GM21360 (cell line): ENCODE measurements around the gene DNAH14.
A peak's percentile ranks its signal among the peaks of the same experiment; 100 is the strongest.

ENCODE experiments used
- ATAC-seq: cut with Tn5 transposase; IDR thresholded peaks from one replicate; pipeline ENCODE4 v1.9.1; 2021; ENCODE audit warnings: mild to moderate bottlenecking, moderate library complexity; ENCODE audit not compliant: unreplicated experiment

DNAH14 gene

DNA sequence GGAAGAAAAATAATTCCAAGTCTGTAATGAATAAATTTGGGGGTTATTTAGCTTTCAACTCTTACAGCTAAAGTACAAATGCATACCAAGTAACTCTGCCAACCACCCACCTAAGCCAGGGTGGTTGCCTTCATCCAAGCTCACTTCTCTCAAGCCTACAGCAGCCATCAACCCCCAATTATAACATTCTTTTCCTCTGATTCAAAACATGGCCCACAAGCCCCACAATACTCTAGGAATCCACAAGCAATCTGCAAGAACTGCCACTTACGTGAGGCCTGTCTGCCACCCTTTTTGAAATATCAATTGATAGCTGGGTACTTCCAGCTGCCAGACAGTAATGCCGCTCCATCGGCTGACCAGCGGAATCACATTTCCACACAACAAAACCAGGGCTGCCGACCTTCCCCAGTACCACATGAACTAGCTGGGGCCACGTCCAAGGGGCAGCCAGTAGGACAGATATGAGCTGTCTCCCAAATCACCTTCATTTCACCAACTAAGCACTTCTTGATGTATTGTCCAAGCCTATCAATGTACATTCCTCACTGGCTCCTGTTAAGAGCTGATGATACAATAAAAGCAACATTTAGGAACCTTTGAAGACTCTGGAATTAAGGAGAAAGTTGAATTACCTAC is 495.2 kb downstream of the DNAH14 start:
- ATAC-seq, result no peak

DNA sequence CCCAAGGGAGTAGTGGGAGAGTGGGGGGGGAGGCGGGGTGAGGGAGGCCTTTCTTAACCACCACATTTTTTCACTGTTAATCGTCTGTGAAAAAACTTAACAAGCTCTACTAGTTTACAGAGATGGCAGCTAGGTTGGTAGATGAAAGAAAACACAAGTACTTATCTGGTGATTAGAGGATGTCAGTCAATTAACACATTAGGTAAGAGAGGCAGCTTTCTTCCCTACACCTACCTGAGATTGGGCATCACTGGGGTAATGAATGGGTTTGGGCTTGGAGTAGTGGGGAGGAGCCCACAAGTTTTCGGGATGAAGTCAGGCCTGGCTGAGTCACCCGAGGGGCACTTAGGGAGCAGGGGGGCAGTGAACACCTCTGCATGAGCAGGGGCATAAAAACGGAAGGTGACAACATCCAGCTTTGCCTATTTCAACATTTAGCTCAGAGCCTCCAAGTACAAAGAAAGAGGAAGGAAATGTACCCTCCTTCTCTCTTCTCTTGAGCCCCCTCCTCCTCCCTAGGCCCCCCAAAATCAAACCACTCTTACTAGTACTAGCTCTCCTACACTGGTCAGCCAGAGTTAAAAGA is 495.8 kb downstream of the DNAH14 start:
- ATAC-seq, result no peak

GRCh38 chr1:225426395-225427234 is 497.1 kb downstream of the DNAH14 start:
- ATAC-seq, result no peak

DNA sequence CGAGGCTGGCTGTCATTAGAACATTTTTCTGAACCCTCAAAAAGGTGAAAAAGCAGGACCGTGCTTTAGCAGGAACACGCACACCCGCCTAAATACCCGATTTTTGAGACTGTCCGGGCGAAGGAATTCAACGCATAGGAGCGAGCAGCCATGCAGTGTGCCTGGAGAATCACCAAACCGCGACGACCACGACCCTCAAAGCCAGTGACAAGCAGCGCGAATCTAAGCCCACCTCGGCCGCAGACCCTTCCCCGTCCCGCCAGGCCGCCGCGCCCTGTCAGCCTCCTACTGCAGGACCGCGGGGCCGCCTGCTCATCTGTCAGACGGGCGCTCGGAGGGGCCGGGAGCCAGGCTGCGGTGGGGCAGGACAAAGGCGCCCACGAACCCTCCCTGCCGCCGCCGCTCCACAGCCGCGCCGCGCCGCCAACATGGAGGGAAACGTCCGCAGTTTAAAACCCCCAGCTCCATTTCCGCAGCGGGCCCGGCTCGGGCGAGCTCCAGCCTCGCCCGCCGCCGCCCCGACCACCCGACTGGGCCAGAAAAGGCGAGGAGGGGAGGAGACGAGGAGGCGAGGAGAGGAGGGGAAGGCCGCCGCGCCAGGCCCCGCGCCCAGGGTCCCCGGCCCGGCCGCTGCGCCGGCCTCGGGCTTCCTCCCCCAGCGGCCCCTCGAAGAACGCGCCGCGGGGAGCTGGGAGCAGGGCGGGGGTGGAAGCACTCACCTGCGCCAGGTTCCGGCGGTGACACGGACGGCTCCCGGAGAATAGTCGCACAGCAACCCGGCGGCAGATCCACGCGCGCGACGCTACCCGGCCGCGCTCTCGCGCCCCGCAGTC is 498.0 kb downstream of the DNAH14 start, which contains the start of gene LBR:
LBR (minus strand) TSS at position 804 of the 833 bp plus-strand sequence. CDS start 3,963 bp downstream, outside the sequence.
- ATAC-seq, result peak; percentile 10

DNA sequence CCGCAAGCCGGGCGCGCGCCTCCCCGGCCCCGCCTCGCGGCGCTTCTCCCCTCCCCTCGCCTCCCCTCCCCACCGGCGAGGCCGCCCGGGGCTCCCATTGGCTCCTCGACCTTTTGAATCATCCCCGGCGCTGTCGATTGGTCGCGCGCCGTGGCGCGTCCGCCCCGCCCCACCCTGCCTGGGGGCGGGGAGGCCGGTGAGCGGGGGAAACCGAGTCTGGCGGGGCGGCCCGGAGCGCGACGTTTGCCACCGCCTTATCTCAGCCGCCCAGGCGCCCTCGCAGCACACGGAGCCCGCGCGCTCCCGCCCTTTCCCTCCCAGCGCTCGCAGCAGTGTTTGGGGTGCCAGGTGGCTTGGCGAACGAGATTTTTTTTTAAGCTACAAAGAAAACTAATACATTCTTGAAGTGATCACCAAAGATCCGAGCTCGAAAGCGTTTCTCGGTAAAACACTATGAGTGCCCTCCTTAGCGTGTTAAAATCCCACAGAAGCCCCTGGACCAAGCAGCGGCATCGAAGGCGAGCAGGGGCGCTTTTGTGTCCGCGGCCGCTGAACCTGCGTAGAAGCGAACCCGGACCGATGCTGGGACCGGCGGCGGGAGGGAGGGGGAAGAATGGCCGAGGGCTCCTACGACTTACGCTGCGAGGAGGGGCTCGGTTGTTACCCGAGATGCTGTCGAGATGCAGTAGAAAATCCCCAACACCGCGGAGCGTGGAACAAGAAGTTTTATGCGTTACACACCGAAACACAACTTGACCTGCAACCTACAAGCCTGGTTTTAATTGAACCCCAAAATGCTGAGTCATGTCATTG is 498.8 kb downstream of the DNAH14 start:
- peak; percentile 90 for ATAC-seq

- peak; percentile 0 for ATAC-seq
Measured at GRCh38 chr1:225428881-225429455, 499.5 kb downstream of the DNAH14 start.

- ATAC-seq, result no peak
Measured at GRCh38 chr1:225430301-225430700, 500.8 kb downstream of the DNAH14 start.

DNA sequence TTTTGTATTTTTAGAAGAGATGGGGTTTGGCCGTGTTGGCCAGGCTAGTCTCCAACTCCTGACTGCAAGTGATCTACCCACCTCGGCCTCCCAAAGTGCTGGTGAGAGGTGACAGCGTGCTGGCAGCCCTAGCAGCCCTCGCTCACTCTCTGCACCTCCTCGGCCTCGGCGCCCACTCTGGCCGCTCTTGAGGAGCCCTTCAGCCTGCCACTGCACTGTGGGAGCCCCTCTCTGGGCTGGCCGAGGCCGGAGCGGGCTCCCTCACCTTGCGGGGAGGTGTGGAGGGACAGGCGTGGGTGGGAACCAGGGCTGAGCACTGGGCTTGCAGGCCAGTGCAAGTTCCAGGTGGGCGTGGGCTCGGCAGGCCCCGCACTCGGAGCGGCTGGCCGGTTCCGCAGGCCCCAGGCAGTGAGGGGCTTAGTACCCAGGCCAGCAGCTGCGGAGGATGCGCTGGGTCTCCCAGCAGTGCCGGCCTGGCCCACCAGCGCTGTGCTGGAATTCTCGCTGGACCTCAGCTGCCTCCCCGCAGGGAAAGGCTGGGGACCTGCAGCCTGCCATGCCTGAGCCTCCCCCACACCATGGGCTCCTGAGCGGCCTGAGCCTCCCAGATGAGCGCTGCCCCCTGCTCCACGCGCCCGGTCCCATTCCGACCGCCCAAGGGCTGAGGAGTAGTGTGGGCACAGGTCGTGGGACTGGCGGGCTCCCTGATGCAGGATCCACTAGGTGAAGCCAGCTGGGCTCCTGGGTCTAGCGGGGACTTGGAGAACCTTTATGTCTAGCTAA is 501.8 kb downstream of the DNAH14 start:
- no peak for ATAC-seq

DNA sequence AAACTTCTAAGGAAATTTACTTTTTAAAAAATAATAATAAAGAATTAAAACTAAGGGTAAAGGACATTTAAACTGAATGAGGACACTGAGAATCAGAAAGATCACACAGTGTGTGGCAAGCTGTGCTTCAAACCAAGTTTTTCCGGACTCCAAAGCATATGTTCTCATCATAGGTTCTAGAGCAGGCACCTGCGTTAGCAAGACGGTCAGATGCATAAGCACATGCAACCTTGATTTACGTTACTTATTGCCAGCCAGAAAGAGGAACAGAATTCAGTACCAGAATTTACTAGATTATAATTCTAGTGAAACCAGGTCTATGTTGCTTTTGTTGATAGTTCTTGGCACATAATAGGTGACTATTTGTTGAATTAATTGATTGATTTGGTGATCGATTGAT is 504.6 kb downstream of the DNAH14 start:
- no peak for ATAC-seq

- ATAC-seq, result no peak
Measured at GRCh38 chr1:225435076-225435475, 505.6 kb downstream of the DNAH14 start.

DNA sequence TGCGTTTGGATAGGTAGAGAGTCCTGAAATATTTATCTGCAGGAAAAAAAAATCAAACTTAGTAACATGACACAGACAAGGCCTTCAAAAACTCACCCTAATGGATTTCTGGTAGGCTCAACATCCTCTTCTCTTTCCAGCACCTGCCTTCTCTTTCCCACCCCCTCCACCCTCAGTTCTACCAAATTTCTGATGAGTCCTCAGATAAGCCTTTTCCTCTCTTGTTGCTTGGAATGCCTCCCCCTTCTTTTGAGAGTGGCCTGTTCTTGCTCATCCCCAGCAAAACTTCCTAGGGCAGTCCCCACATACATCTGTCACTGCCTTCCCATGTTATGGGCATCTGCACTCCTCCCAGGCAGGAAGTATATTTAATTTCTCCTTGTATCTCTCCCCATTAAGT is 506.0 kb downstream of the DNAH14 start:
- ATAC-seq, result peak; percentile 26

DNA sequence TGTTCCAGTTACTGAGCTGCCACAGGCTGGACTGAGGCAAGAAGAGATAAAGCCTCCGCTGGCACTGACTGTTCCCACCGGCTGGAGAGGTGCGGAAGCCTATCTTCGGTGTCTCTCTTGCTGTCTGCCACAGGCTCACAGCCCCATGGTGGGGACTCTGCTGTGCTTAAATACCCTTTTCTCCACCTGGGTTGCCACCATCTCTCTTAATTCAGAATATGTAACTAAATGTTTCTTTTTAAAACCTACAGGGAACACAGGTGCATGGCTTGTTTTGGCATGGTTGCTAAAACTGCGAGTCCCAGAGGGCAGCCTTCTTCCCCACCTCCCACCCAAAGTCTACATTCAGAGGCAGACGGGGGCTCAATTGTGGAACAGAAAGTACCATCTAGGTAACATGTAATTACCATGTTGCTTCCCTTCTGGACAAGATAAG is 506.5 kb downstream of the DNAH14 start:
- peak; percentile 64 for ATAC-seq

GRCh38 chr1:225437710-225438437 is 508.4 kb downstream of the DNAH14 start:
- ATAC-seq, result no peak

- no peak for ATAC-seq
Measured at GRCh38 chr1:225440380-225441221, 511.1 kb downstream of the DNAH14 start.

GRCh38 chr1:225441314-225442122 is 512.0 kb downstream of the DNAH14 start:
- ATAC-seq, result no peak

DNA sequence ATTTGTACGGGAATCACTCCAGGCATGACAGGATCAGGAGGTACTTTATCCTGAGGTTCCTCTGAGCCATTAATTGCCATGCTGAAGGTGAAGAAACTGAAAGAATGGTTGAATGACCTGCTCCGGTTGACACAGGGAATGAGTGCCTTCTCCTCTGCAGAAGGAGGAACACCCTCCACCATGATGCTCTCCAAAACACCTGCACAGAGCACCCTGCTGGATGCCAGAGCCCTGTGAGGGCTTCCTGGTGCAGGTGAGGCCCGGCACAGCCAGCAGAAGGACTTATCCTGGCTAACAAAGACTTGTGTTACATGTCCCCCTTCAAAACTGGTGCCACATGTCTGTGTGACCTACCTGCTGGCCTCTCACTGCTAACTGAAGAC is 512.6 kb downstream of the DNAH14 start:
- no peak for ATAC-seq
